ENCODE data around the gene ALKBH7.
A peak's percentile ranks its signal among the peaks of the same experiment; 100 is the strongest.

Gene ALKBH7, protein sequence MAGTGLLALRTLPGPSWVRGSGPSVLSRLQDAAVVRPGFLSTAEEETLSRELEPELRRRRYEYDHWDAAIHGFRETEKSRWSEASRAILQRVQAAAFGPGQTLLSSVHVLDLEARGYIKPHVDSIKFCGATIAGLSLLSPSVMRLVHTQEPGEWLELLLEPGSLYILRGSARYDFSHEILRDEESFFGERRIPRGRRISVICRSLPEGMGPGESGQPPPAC

DNA sequence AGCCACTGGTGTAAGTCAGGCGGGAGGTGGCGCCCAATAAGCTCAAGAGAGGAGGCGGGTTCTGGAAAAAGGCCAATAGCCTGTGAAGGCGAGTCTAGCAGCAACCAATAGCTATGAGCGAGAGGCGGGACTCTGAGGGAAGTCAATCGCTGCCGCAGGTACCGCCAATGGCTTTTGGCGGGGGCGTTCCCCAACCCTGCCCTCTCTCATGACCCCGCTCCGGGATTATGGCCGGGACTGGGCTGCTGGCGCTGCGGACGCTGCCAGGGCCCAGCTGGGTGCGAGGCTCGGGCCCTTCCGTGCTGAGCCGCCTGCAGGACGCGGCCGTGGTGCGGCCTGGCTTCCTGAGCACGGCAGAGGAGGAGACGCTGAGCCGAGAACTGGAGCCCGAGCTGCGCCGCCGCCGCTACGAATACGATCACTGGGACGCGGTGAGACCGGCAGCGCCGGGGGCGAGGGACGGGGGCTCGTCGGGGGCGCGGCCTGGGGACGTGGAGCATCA is at the start of gene ALKBH7:
ALKBH7 (plus strand) TSS at position 201 of the 502 bp plus-strand sequence; CDS start at position 228, 27 bp downstream.
- peak within 1 kb of the TSS; percentile 64; the same call in 1 of the 2 replicates for H2AFZ ChIP-seq (ENCODE audit: low read depth)
- TF ChIP-seq, protein P1, sequence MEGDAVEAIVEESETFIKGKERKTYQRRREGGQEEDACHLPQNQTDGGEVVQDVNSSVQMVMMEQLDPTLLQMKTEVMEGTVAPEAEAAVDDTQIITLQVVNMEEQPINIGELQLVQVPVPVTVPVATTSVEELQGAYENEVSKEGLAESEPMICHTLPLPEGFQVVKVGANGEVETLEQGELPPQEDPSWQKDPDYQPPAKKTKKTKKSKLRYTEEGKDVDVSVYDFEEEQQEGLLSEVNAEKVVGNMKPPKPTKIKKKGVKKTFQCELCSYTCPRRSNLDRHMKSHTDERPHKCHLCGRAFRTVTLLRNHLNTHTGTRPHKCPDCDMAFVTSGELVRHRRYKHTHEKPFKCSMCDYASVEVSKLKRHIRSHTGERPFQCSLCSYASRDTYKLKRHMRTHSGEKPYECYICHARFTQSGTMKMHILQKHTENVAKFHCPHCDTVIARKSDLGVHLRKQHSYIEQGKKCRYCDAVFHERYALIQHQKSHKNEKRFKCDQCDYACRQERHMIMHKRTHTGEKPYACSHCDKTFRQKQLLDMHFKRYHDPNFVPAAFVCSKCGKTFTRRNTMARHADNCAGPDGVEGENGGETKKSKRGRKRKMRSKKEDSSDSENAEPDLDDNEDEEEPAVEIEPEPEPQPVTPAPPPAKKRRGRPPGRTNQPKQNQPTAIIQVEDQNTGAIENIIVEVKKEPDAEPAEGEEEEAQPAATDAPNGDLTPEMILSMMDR (conservative IDR thresholded peaks at IDR 0.05; ENCODE audit: low read depth, low read length), result no peak

DNA sequence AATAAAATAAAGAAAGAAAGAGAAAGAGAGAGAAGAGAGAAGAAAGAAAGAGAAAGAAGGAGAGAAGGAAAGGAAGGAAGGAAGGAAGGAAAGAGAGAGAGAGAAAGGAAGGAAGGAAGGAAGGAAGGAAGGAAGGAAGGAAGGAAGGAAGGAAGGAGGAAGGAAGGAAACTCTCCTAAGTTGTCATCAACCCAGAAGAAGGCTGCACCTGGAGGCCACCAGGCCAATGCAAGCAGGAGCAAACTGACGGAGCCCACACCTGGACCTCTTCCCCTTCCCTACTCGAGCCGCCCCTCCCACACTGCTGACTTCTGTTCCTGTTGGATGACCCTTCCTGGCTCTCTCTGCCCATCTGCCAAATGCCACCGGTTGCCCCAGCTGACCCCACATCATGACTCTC is 47.8 kb upstream of the ALKBH7 start:
- Histone ChIP-seq H4K20me1 (ENCODE audit: insufficient read depth) (no peaks in the 10 kb centered on the region), H3K4me2 (no peak overlapping the region), H2AFZ (ENCODE audit: low read depth) (no peak overlapping the region), H3K27ac (no peak overlapping the region), H3K4me1 (ENCODE audit: low read depth, poor library complexity, severe bottlenecking) (no peaks in the 10 kb centered on the region), H3K79me2 (ENCODE audit: insufficient read depth, low read depth) (no peaks in the 10 kb centered on the region), H3K9ac (no peak overlapping the region), H3K27me3 (ENCODE audit: insufficient read depth, low read depth) (peaks cover 26% of the 10 kb centered on the region), H3K4me3 (IDR thresholded peaks at IDR 0.05; ENCODE audit: insufficient read depth, low read depth, low read length) (no peak overlapping the region), H3K36me3 (ENCODE audit: insufficient read depth) (no peaks in the 10 kb centered on the region)
- TF ChIP-seq, protein P1 (conservative IDR thresholded peaks at IDR 0.05; ENCODE audit: low read depth, low read length), result no peak

More for the DNA sequence above, at the start of gene ALKBH7:
- Histone ChIP-seq H3K79me2 (ENCODE audit: insufficient read depth, low read depth) (no peaks in the 10 kb centered on the region), H3K4me3 (IDR thresholded peaks at IDR 0.05; ENCODE audit: insufficient read depth, low read depth, low read length) (no peak within 1 kb of the TSS), H3K4me2 (peak within 1 kb of the TSS; percentile 36), H3K4me1 (ENCODE audit: low read depth, poor library complexity, severe bottlenecking) (peaks cover 5% of the 10 kb centered on the region), H4K20me1 (ENCODE audit: insufficient read depth) (no peaks in the 10 kb centered on the region), H3K9ac (peak within 1 kb of the TSS; percentile 42; the same call in 1 of the 2 replicates), H3K27ac (peak within 1 kb of the TSS; percentile 67), H3K36me3 (ENCODE audit: insufficient read depth) (peaks cover 4% of the 10 kb centered on the region; the same call in 1 of the 2 replicates), H3K27me3 (ENCODE audit: insufficient read depth, low read depth) (no peaks in the 10 kb centered on the region)

DNA sequence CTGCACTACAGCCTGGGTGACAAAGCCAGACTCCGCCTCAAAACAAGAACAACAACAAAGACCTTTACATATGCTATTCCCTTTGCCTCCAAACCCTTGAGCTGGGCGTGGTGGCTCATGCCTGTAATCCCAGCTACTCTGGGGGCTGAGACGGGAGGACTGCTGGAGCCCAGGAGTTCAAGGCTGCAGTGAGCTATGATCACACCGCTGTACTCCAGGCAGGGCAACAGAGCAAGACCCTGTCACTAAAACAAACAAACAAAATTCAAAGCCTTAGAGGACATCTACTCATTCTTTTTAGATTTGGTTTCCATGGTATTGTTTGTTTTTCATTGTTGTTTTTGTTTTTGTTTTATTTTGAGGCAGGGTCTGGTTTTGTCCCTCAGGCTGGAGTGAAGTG is 47.0 kb upstream of the ALKBH7 start:
- H3K79me2 ChIP-seq (ENCODE audit: insufficient read depth, low read depth), result no peaks in the 10 kb centered on the region
- H3K4me3 ChIP-seq (IDR thresholded peaks at IDR 0.05; ENCODE audit: insufficient read depth, low read depth, low read length), result no peak overlapping the region
- no peaks in the 10 kb centered on the region for H3K4me1 ChIP-seq (ENCODE audit: low read depth, poor library complexity, severe bottlenecking)
- no peak overlapping the region for H3K27ac ChIP-seq
- H3K36me3 ChIP-seq (ENCODE audit: insufficient read depth), result no peaks in the 10 kb centered on the region
- H3K4me2 ChIP-seq, result no peak overlapping the region
- TF ChIP-seq, protein P1 (conservative IDR thresholded peaks at IDR 0.05; ENCODE audit: low read depth, low read length), result no peak
- H3K27me3 ChIP-seq (ENCODE audit: insufficient read depth, low read depth), result peaks cover 26% of the 10 kb centered on the region
- H3K9ac ChIP-seq, result no peak overlapping the region
- H2AFZ ChIP-seq (ENCODE audit: low read depth), result no peak overlapping the region
- H4K20me1 ChIP-seq (ENCODE audit: insufficient read depth), result no peaks in the 10 kb centered on the region

DNA sequence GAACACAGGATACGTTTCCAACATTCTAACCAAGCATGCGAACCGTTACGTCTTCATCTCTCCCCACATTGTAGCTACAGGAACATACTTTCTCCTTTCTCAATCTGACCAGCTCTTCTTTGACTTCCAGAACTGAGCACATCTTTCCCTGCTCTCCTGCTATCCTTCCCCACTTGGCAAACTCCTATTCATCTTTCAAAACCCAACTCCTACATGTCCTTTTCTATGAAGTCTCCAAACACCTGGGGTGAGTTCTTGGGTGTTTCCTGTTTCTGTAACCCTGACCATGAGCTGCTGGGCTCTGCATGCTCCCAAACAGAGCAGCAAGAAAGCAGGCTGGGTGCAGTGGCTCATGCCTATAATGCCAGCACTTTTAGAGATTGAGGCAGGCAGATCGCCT is 45.8 kb upstream of the ALKBH7 start:
- no peaks in the 10 kb centered on the region for H4K20me1 ChIP-seq (ENCODE audit: insufficient read depth)
- TF ChIP-seq, protein P1 (conservative IDR thresholded peaks at IDR 0.05; ENCODE audit: low read depth, low read length), result no peak
- no peaks in the 10 kb centered on the region for H3K4me1 ChIP-seq (ENCODE audit: low read depth, poor library complexity, severe bottlenecking)
- no peak overlapping the region for H3K4me3 ChIP-seq (IDR thresholded peaks at IDR 0.05; ENCODE audit: insufficient read depth, low read depth, low read length)
- H2AFZ ChIP-seq (ENCODE audit: low read depth), result no peak overlapping the region
- no peak overlapping the region for H3K27ac ChIP-seq
- peaks cover 21% of the 10 kb centered on the region for H3K27me3 ChIP-seq (ENCODE audit: insufficient read depth, low read depth)
- H3K36me3 ChIP-seq (ENCODE audit: insufficient read depth), result no peaks in the 10 kb centered on the region
- no peaks in the 10 kb centered on the region for H3K79me2 ChIP-seq (ENCODE audit: insufficient read depth, low read depth)
- no peak overlapping the region for H3K9ac ChIP-seq
- no peak overlapping the region for H3K4me2 ChIP-seq
